ENCODE data around the gene CTDSPL2. TPM values are rescaled to one million over a fixed set of nuclear protein-coding genes. Genes with fewer than 3 reads are reported as not detected.
"Not testable (repeated sequence)": the region's sequence is repeated elsewhere in the genome, so short reads cannot be mapped to it uniquely, and the experiment has no call there.

The CTDSPL2 gene
- total RNA-seq, 1 donor from 2014 or later = 66.0 TPM

DNA sequence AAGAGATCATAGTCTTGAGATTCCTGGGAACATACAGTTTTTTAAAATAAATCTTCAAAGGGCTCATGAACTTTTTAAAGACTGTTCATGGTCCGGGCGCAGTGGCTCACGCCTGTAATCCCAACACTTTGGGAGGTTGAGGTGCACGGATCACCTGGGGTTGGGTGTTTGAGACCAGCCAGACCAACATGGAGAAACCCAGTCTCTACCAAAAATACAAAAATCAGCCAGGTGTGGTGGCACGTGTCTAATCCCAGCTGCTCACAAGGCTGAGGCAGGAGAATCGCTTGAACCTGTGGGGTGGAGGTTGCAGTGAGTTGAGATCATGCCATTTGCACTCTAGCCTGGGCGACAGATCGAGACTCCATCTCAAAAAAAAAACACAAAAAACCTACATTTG lies 68.1 kb downstream of the CTDSPL2 start:
- no peak overlapping the region for H3K27ac Mint-ChIP-seq
- peaks cover 13% of the 10 kb centered on the region for H3K4me1 Mint-ChIP-seq (ENCODE audit: low read depth)
- H3K36me3 Mint-ChIP-seq (ENCODE audit: low read depth) = peaks cover 30% of the 10 kb centered on the region
- no peaks in the 10 kb centered on the region for H3K27me3 Mint-ChIP-seq (ENCODE audit: insufficient read depth)
- no peak for DNase-seq (ENCODE audit: low spot score)
- H3K9me3 Mint-ChIP-seq = no peaks in the 10 kb centered on the region
- intact Hi-C loops (cut with micrococcal nuclease) = no loop called here
- H3K4me3 Mint-ChIP-seq = no peak overlapping the region

DNA sequence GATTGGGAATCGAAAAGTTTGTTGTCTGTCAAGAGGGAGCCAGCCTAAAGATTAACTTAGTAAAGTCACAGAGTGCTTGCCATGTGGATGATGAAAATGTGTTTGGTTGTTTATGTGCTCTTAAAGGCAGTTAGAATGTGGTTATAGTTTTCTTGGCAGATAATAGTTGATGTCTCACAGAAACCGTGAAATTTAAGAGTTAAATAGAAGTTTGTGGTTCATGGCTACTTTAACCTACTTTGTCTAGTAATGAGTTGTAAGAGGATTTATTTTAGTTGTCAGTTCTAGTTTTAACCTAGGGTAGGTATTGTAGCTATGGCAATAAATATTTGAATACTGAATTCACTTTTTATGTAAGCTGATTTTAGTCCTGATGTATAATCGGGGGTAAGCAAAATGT lies 73.1 kb downstream of the CTDSPL2 start:
- Mint-ChIP-seq H3K27ac (peak overlapping the region; percentile 3), H3K4me3 (no peak overlapping the region), H3K9me3 (no peaks in the 10 kb centered on the region), H3K4me1 (ENCODE audit: low read depth) (peaks cover 22% of the 10 kb centered on the region), H3K36me3 (ENCODE audit: low read depth) (peaks cover 23% of the 10 kb centered on the region), H3K27me3 (ENCODE audit: insufficient read depth) (no peaks in the 10 kb centered on the region)
- DNase-seq (ENCODE audit: low spot score) = no peak
- intact Hi-C loops (cut with micrococcal nuclease) = loop anchor here (5.0 kb wide), 2 partner anchors 37 to 213 kb away; partner anchors contain the start of genes EIF3J and GOLM2

DNA sequence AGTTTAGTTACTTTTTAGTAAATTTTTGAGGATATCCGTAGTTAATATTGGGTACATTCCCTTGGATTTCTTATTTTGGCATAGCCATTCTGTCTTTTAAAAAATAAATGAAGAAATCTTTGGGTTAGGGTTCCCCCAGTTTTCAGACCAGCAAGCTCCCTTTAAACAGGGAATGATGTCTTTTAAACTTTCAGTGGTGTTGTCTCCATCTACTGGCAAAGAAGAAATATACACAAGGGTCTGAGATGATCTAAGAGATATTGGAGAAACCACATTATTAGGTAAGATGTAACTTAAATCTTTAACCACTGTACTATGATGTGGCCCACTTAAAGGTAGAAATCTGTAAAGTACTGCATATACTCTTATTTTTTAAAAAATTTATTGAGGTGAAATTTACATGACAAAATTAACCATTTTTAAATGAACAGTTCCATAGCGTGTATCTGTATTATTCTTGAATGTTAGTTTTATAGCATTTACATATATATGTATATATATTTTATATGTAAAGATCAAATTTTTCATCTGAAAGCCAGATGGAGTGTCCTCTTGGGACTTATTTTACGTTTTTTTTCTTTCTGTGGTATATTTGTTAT lies 74.4 kb downstream of the CTDSPL2 start:
- Mint-ChIP-seq H3K36me3 (ENCODE audit: low read depth) (peaks cover 19% of the 10 kb centered on the region), H3K27me3 (ENCODE audit: insufficient read depth) (no peaks in the 10 kb centered on the region), H3K27ac (no peak overlapping the region), H3K9me3 (no peaks in the 10 kb centered on the region), H3K4me1 (ENCODE audit: low read depth) (peaks cover 22% of the 10 kb centered on the region), H3K4me3 (no peak overlapping the region)
- intact Hi-C loops (cut with micrococcal nuclease) = loop anchor here (1.0 to 5.0 kb wide), 4 partner anchors 35 to 215 kb away; partner anchors contain the start of genes CTDSPL2, EIF3J and GOLM2
- DNase-seq (ENCODE audit: low spot score) = no peak

DNA sequence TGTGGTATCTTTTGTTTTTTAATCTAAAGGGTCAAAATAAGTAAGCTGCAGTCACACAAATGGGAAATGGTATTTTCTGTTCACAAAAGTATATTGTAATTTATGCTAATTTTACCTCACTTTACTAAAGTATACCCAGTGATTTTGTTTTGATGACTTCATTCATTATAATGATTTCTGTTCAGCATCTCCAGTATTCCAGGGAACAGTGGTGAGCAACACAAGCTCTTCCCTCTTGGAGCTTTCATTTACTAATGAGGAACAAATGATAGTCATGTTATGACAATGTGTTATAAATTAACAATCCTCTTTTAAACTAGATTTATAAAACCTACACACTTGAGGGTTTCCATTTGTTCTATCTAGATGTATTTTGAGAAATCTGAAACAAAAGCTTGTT lies 89.0 kb downstream of the CTDSPL2 start:
- Mint-ChIP-seq H3K36me3 (ENCODE audit: low read depth) (peaks cover 9% of the 10 kb centered on the region), H3K4me1 (ENCODE audit: low read depth) (peaks cover 8% of the 10 kb centered on the region), H3K27ac (no peak overlapping the region), H3K4me3 (no peak overlapping the region), H3K9me3 (no peaks in the 10 kb centered on the region), H3K27me3 (ENCODE audit: insufficient read depth) (no peaks in the 10 kb centered on the region)
- no peak for DNase-seq (ENCODE audit: low spot score)
- intact Hi-C loops (cut with micrococcal nuclease) = no loop called here

DNA sequence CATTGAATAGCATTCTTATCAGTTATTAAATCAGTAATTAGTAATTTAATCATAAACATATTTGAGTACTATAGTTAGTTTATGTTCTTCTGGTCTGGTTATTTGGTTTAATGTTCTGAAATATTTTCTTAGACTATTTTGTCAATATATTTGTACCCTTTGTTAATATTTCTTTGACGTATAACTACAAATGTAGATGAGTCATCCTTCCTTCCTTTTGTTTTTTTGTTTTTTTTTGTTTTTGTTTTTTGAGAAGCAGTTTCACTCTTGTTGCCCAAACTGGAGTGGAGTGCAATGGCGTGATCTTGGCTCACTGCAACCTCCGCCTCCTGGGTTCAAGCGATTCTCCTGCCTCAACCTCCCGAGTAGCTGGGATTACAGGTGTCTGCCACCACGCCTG lies 92.1 kb downstream of the CTDSPL2 start:
- no peak for DNase-seq (ENCODE audit: low spot score)
- H3K27me3 Mint-ChIP-seq (ENCODE audit: insufficient read depth) = no peaks in the 10 kb centered on the region
- peaks cover 8% of the 10 kb centered on the region for H3K4me1 Mint-ChIP-seq (ENCODE audit: low read depth)
- intact Hi-C loops (cut with micrococcal nuclease) = no loop called here
- H3K36me3 Mint-ChIP-seq (ENCODE audit: low read depth) = peaks cover 19% of the 10 kb centered on the region
- H3K4me3 Mint-ChIP-seq = no peak overlapping the region
- no peaks in the 10 kb centered on the region for H3K9me3 Mint-ChIP-seq
- H3K27ac Mint-ChIP-seq = no peak overlapping the region

DNA sequence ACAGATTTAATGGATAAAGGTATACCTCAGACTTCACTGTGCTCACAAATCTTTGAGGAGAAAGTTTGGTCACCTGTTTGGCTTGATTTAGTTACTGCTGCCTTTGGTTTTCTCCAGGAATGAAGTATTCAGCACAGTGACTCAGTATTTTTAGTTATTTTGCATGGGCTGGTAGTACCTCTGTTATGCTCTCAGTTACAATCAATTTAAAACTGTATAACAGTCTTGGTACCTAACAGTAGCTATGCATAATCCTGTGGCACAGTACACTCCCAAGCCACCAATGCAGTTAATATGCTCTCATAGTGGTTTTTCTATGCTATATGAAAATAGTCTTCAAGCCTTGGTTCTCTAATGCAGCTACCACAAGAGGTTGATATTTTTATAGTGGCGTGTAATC lies 97.6 kb downstream of the CTDSPL2 start:
- H3K27me3 Mint-ChIP-seq (ENCODE audit: insufficient read depth) = no peaks in the 10 kb centered on the region
- intact Hi-C loops (cut with micrococcal nuclease) = no loop called here
- no peak overlapping the region for H3K4me3 Mint-ChIP-seq

DNA sequence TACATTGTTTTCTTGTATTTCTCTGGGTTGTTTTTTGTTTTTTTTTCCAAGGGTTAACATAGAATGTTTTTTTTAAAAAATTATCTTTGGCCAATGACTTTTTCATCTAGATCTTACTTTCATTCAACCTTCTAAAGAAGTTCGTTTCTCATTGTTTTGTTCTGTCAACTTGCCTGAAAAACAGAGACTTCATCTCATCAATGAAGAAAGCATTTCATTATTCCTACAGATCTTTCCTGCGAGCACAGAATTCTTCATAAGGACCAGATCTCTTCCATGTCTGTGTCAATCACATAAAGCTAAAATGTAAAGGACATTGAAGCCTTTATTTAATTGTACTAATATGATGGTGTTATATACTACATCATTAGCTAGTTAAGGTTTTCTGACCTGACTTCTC lies 99.8 kb downstream of the CTDSPL2 start:
- DNase-seq (ENCODE audit: low spot score) = no peak
- intact Hi-C loops (cut with micrococcal nuclease) = no loop called here
- Mint-ChIP-seq H3K27me3 (ENCODE audit: insufficient read depth) (no peaks in the 10 kb centered on the region), H3K27ac (no peak overlapping the region), H3K4me3 (no peak overlapping the region), H3K4me1 (ENCODE audit: low read depth) (no peaks in the 10 kb centered on the region), H3K36me3 (ENCODE audit: low read depth) (peaks cover 24% of the 10 kb centered on the region), H3K9me3 (no peaks in the 10 kb centered on the region)

More for the DNA sequence above, 97.6 kb downstream of the CTDSPL2 start:
- H3K27ac Mint-ChIP-seq = no peak overlapping the region
- no peaks in the 10 kb centered on the region for H3K4me1 Mint-ChIP-seq (ENCODE audit: low read depth)
- H3K9me3 Mint-ChIP-seq = no peaks in the 10 kb centered on the region
- no peak for DNase-seq (ENCODE audit: low spot score)
- peaks cover 25% of the 10 kb centered on the region for H3K36me3 Mint-ChIP-seq (ENCODE audit: low read depth)

DNA sequence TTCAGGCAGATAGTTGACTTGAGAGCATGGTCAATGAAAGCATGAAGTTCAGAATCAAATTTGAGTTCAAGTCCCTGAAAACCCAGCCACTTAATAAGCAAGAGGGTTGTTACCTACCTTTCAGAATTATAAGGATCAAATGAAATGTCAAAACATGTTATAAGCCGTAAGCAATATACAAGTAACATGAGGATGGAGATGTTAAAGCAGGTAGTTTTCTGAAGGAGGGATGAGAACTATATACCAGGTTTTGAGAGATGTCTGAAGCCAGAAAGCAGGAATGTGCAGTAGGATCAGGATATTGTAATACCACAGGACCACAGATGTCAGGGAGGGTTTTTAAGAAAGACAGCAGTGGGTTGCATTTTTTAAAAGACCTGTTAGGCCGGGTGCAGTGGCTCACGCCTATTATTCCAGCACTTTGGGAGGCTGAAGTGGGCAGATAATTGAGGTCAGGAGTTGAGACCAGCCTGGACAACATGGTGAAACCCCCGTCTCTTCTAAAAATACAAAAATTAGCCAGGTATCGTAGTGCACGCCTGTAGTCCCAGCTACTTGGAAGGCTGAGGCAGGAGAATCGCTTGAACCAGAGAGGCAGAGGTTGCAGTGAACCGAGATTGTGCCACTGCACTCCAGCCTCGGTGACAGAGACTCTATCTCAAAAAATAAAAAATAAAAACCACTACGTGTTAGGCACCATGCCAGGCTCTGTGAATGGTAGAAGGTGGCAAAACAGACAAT lies 102.6 kb downstream of the CTDSPL2 start:
- peaks cover 13% of the 10 kb centered on the region for H3K36me3 Mint-ChIP-seq (ENCODE audit: low read depth)
- DNase-seq (ENCODE audit: low spot score) = no peak
- peaks cover 8% of the 10 kb centered on the region for H3K4me1 Mint-ChIP-seq (ENCODE audit: low read depth)
- no peaks in the 10 kb centered on the region for H3K27me3 Mint-ChIP-seq (ENCODE audit: insufficient read depth)
- no peaks in the 10 kb centered on the region for H3K9me3 Mint-ChIP-seq
- intact Hi-C loops (cut with micrococcal nuclease) = no loop called here
- H3K4me3 Mint-ChIP-seq = no peak overlapping the region
- H3K27ac Mint-ChIP-seq = no peak overlapping the region

DNA sequence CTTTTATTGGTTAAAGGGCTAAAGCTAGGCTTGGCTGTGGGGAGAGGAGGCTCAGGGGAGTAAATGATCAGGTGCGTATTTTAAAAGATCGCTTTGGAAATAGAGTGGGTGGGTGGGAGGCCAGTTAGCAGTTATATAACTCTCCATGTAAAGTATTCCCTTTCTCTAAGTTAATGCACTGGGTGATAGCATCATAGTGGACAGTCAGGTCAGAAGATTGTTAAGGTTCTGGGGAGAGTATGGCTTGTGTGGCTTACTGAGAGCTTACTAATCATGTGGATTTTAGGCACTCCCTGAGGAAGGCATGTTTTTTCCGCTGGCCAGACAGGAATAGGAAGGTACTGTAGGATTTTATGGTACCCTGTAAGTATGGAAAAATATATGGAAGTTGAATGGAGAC lies 103.2 kb downstream of the CTDSPL2 start:
- Mint-ChIP-seq H3K9me3 (no peaks in the 10 kb centered on the region), H3K4me1 (ENCODE audit: low read depth) (peaks cover 15% of the 10 kb centered on the region), H3K27me3 (ENCODE audit: insufficient read depth) (no peaks in the 10 kb centered on the region), H3K27ac (no peak overlapping the region), H3K36me3 (ENCODE audit: low read depth) (peaks cover 15% of the 10 kb centered on the region), H3K4me3 (no peak overlapping the region)
- intact Hi-C loops (cut with micrococcal nuclease) = no loop called here
- no peak for DNase-seq (ENCODE audit: low spot score)

DNA sequence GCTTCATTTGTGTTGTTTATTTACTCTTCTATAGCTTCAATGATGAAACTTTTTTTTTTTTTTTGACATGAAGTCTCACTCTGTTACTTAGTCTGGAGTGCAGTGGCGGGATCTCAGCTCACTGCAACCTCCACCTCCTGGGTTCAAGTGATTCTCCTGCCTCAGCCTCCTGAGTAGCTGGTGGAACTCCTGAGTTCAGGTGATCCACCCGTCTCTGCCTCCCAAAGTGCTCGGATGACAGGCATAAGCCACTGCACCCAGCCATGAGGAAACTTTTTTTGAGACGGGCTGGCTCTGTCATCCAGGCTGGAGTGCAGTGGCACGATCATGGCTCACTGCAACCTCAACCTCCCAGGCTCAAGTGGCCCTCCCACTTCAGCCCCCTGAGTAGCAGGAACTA lies 104.8 kb downstream of the CTDSPL2 start:
- H3K27me3 Mint-ChIP-seq (ENCODE audit: insufficient read depth); H3K4me3 Mint-ChIP-seq; DNase-seq (ENCODE audit: low spot score); H3K27ac Mint-ChIP-seq; H3K9me3 Mint-ChIP-seq; intact Hi-C loops (cut with micrococcal nuclease): not testable (repeated sequence)
- peaks cover 13% of the 10 kb centered on the region for H3K36me3 Mint-ChIP-seq (ENCODE audit: low read depth)
- peaks cover 20% of the 10 kb centered on the region for H3K4me1 Mint-ChIP-seq (ENCODE audit: low read depth)

DNA sequence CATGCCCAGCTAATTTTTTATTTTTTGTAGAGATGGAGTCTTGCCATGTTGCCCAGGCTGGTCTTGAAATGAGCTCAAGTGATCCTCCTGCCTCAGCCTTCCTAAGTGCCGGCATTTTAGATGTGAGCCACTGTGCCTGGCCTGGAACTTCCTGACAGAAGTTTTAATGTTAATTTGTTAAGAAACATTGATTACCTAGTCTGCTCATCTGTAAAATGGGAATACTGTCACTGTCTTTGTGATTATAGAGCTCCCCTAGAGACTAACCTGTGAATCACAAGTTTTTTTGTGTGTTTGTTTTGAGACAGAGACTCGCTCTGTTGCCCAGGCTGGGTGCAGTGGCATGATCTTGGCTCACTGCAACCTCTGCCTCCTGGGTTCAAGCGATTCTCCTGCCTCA lies 105.3 kb downstream of the CTDSPL2 start:
- no peaks in the 10 kb centered on the region for H3K9me3 Mint-ChIP-seq

DNA sequence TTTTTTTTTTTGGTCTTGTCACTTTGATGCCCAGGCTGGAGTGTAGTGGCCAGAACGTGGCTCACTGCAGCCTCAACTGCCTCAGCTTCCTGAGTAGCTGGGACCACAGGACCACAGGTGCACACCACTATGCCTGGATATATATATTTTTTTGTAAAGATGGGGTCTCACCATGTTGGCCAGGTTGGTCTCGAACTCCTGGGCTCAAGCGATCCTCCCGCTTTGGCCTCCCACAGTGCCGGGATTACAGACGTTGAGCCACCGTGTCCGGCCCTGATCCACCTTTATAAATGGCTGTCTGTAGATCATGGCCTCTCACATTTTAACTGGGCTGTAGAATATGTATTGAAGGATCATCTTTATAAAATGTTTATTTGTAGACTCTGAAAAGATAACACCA lies 107.7 kb downstream of the CTDSPL2 start:
- DNase-seq (ENCODE audit: low spot score) = no peak
- H3K9me3 Mint-ChIP-seq = no peaks in the 10 kb centered on the region
- H3K4me3 Mint-ChIP-seq = peak overlapping the region; percentile 82
- H3K36me3 Mint-ChIP-seq (ENCODE audit: low read depth) = peaks cover 18% of the 10 kb centered on the region
- H3K27me3 Mint-ChIP-seq (ENCODE audit: insufficient read depth) = no peaks in the 10 kb centered on the region
- intact Hi-C loops (cut with micrococcal nuclease) = loop anchor here (5.0 kb wide), 4 partner anchors 33 to 708 kb away; partner anchors contain the start of genes B2M, PATL2, SPG11 and WDR76
- peaks cover 34% of the 10 kb centered on the region for H3K4me1 Mint-ChIP-seq (ENCODE audit: low read depth)
- peak overlapping the region; percentile 38 for H3K27ac Mint-ChIP-seq

More for the DNA sequence above, 105.3 kb downstream of the CTDSPL2 start:
- DNase-seq (ENCODE audit: low spot score) = no peak
- no peaks in the 10 kb centered on the region for H3K27me3 Mint-ChIP-seq (ENCODE audit: insufficient read depth)
- H3K36me3 Mint-ChIP-seq (ENCODE audit: low read depth) = peaks cover 10% of the 10 kb centered on the region
- H3K27ac Mint-ChIP-seq = peak overlapping the region; percentile 40
- peaks cover 21% of the 10 kb centered on the region for H3K4me1 Mint-ChIP-seq (ENCODE audit: low read depth)
- intact Hi-C loops (cut with micrococcal nuclease) = no loop called here
- no peak overlapping the region for H3K4me3 Mint-ChIP-seq

DNA sequence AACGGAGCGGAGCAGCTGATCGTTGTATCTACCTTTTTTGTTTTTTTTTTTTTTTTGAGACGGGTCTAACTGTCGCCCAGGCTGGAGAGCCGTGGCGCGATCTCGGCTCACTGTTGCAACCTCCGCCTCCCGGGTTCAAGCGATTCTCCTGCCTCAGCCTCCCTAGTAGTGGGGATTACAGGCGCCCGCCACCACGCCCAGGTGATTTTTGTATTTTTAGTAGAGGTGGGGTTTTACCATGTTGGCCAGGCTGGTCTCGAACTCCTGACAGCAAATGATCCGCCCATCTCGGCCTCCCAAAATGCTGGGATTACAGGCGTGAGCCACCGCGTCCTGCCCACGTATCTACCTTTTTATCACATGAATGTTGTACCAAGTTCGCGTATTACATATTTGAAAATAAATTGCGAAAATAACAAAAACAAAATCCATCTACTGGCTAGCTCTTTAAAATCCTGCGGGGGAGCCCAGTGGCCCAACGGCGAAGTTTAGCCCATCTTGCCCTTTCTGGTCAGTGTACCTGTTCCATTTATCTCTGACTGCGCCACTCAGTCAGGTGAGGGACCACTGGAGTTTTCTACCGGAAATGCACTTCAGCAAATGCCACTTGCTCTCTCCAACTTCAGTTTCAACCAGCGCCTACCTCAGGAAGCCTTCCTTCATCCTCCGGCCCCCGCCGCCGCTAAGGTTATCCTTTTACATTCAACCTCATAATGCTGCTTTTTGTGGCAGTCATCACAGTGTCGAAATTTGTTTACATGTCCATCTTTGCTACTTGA lies 108.3 kb downstream of the CTDSPL2 start:
- peak; percentile 16 for DNase-seq (ENCODE audit: low spot score)
- Mint-ChIP-seq H3K27me3 (ENCODE audit: insufficient read depth) (no peaks in the 10 kb centered on the region), H3K36me3 (ENCODE audit: low read depth) (peaks cover 23% of the 10 kb centered on the region), H3K4me1 (ENCODE audit: low read depth) (peaks cover 38% of the 10 kb centered on the region), H3K27ac (peak overlapping the region; percentile 88), H3K4me3 (peak overlapping the region; percentile 90), H3K9me3 (no peaks in the 10 kb centered on the region)
- intact Hi-C loops (cut with micrococcal nuclease) = loop anchor here (1.0 to 5.0 kb wide), 7 partner anchors 15 to 708 kb away; partner anchors contain the start of genes B2M, CTDSPL2, PATL2 and SPG11
